Choroid plexus epithelial cell (primary cell): ENCODE data around the gene DPH2.
A peak's percentile ranks its signal among the peaks of the same experiment; 100 is the strongest.

ENCODE experiments used
- DNase-seq: peaks from one replicate; pipeline ENCODE4 v3.0.0-alpha.2; 2010; ENCODE audit warnings: low read depth
- H3K4me3 ChIP-seq: 2 replicates; pipeline ENCODE4 v1.5.1; 2011; ENCODE audit warnings: low read depth, mild to moderate bottlenecking, control low read depth, low read length, moderate library complexity
- TF ChIP-seq, protein P1 (sequence below): conservative IDR thresholded peaks from 2 replicates; pipeline ENCODE4 v1.5.1; 2011; ENCODE audit warnings: low read depth, mild to moderate bottlenecking, control low read depth, inconsistent platforms, low read length, moderate library complexity

Gene DPH2

DNA sequence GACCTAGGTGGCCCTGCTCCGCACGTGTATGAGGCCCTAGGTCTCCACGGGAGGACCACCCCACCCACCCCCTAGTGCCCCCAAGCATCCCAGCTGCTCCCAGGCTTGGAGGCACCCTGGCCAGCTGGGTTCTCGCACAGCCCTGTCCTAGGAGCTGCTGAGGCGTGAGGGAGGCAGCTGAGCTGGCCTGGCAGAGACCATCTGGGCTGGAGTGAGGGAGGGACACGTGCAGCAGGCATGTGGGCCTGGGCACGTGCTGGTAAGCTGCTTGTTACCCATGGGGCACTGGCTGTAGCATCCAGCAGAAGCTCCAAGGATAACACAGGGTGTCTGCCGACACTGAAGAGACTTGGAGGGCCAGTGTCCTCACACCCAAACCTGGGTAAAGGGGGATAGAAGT is 51.3 kb downstream of the DPH2 start:
- no peak overlapping the region for H3K4me3 ChIP-seq
- no peak for DNase-seq
- TF ChIP-seq, protein P1, sequence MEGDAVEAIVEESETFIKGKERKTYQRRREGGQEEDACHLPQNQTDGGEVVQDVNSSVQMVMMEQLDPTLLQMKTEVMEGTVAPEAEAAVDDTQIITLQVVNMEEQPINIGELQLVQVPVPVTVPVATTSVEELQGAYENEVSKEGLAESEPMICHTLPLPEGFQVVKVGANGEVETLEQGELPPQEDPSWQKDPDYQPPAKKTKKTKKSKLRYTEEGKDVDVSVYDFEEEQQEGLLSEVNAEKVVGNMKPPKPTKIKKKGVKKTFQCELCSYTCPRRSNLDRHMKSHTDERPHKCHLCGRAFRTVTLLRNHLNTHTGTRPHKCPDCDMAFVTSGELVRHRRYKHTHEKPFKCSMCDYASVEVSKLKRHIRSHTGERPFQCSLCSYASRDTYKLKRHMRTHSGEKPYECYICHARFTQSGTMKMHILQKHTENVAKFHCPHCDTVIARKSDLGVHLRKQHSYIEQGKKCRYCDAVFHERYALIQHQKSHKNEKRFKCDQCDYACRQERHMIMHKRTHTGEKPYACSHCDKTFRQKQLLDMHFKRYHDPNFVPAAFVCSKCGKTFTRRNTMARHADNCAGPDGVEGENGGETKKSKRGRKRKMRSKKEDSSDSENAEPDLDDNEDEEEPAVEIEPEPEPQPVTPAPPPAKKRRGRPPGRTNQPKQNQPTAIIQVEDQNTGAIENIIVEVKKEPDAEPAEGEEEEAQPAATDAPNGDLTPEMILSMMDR = no peak

GRCh38 chr1:44021581-44022321 is 51.9 kb downstream of the DPH2 start:
- no peak for DNase-seq
- H3K4me3 ChIP-seq = no peak overlapping the region
- TF ChIP-seq, protein P1 = peak; percentile 22
